ENCODE results near the gene MDM2. TPM values are rescaled to one million over a fixed set of nuclear protein-coding genes. Genes with fewer than 3 reads are reported as not detected.
A peak's percentile ranks its signal among the peaks of the same experiment; 100 is the strongest.
"Not testable (repeated sequence)": the region's sequence is repeated elsewhere in the genome, so short reads cannot be mapped to it uniquely, and the experiment has no call there.

MDM2 gene
- total RNA-seq, 1 experiment from 2014 or later = 24.2 TPM

DNA sequence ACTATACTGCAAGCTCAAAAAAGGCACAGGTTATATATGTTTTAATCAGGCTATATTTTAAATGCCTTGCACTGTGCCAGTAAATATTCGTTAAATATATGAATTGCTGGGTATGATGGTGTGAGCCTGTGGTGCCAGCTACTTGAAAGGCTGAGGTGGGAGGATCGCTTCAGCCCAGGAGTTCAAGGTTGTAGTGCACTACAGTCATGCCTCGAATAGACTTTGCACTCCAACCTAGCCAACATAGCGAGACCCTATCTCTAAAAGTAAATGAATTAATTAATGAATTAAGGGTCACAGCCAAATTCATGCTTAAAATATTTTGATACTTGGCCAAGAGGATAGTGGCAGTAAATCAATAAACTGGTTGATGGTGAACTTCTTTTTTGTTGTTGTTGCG lies 22.2 kb upstream of the MDM2 start:
- DNase-seq (ENCODE audit: low read depth) = no peak

DNA sequence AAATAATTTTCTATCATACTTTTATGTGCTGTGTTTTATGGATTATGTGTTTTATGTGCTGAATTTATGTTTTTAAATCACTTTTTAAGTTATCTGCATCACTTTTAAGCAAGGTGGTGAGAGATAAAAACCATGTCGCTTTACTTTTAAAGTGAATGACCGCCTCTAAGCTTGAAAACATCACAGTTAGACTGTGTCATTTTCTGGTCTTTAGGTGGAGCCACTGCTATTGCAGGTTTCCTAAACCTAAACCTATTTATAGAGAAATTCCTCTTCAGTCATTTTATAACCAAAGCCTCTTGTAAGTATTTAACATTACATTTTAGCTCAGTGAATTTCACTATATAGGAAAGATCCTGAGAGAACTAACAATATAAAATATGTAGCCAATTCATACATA lies 21.0 kb upstream of the MDM2 start:
- DNase-seq (ENCODE audit: low read depth) = no peak

DNA sequence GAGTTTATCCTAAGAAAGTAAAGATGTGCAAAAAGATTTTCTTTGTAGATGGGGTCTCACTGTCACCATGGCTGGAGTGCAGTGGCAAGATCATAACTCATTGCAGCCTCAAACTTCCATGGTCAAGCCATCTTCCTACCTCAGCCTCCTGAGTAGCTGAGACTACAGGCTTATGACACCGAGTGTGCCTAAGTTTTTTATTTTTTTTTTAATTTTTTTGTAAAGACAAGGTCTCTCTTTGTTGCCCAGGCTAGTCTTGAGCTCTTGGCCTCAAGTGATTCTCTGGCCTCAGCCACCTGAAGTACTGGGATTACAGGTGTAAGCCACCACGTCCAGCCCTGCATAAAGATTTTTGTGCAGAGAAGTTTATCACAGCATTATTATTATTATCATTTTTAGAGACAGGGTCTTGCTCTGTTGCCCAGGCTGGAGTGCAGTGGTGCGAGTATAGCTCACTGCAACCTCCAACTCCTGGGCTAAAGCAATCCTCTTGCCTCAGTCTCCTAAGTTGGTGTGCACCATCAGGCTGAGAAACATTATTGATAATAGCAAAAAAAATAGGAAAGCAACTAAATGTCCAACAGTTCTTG lies 19.3 kb upstream of the MDM2 start:
- no peak for DNase-seq (ENCODE audit: low read depth)

DNA sequence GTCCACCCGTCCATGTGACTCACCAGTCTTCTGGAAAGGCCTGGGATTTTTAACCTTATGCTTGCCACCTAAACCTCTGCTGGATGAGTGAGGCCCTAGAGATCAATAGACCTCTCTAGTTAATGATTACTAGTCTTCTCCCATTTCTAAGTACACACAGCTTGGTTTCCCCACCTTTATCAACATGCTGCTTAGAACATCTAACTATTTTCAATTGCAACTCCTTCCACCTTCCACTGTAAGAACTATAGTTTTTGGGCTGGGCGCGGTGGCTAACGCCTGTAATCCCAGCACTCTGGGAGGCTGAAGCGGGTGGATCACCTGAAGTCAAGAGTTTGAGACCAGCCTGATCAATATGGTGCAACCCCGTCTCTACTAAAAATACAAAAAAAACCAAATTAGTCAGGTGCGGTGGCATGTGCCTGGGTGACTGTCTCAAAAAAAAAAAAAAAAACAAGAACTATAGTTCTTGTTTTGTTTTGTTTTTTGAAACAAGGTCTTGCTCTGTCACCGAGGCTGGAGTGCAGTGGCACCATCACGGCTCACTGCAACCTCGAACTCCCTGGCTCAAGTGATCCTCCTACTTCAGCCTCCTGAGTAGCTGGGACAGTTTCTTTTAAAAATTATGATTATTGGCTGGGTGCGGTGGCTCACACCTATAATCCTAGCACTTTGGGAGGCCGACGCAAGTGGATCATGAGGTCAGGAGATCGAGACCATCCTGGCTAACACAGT lies 18.7 kb upstream of the MDM2 start:
- DNase-seq (ENCODE audit: low read depth) = no peak

GRCh38 chr12:68790081-68790951 lies 17.7 kb upstream of the MDM2 start:
- no peak for DNase-seq (ENCODE audit: low read depth)

DNA sequence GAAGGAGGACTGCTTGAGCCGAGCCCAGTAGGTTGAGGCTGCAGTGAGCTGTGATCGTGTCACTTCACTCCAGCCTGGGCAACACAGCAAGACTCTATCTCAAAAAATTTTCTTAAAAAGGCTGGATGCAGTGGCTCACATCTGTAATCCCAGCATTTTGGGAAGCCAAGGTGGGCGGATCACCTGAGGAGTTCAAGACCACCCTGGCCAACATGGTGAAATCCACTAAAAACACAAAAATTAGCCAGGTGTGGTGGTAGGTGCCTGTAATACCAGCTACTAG lies 17.1 kb upstream of the MDM2 start:
- DNase-seq (ENCODE audit: low read depth) = no peak

- no peak for DNase-seq (ENCODE audit: low read depth)
These were observed 16.0 kb upstream of the MDM2 start for GRCh38 chr12:68791897-68792481.

DNA sequence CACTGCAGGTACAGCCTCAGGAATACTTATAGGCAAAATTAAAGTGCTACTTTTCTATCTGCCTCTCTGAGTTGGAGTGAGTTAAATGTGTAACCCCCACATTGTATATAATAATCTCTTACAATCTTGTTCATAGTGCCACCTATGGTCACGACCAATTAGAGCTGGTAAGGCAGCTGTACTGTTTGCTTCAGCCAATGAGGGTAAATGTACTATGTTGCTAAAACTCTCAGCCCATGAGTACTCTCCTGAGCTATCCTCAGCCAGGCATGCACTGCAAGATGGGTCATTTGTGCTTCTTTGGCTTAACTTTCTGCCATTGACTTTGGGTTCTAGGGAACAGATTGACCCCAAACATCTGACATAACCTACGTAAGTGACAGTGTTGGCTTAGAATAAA lies 15.0 kb upstream of the MDM2 start:
- peak; percentile 50 for DNase-seq (ENCODE audit: low read depth)

DNA sequence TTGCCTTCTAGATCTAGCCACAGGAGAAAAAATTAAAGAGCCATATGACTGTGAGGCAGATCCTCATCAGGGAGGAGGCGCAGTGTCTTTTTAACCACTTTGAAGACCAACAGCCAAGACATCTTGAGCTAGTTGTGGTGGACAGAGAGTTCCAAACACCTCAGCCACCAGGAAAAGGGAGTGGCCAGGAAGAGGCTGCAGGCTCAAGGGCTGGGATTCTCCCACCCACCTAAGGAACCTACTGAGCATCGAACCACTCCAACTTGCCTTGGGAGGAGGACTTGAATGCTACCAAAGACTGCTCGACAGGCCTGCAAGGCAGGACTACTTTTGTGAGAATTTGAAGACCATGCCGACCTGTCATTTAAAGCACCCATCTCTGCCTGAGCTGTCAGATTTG lies 14.5 kb upstream of the MDM2 start:
- no peak for DNase-seq (ENCODE audit: low read depth)

DNA sequence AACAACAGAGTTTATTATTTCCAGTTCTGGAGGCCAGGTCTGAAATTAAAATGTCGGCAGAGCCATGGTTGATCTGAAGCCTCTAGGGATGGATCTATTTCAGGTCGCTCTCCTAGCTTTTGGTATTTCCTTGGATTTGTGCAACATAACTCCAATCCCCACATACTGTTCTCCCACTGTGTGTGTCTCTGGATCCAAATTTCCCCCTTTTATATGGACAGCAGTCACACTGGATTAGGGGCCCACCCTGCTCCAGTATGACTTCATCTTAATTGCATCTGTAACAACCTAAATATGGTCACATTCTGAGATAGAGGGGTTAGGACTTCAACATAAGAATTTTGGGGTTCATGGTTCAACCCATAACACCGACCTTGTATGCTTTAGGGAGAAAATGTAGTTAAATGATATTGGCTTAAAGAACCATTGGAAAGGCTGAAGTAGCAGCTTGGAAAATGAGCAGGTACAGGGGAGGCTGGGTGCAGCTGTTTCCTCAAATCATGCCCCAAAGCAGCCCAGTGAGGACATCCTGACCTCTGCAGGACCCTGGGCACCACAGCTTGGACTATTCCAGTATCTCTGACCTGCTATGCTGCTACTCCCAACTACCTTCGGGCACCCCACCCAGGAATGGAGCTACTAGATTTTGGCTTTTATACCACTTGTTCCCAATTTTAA lies 13.9 kb upstream of the MDM2 start:
- DNase-seq (ENCODE audit: low read depth) = no peak

- DNase-seq (ENCODE audit: low read depth) = peak; percentile 32
These were observed 13.2 kb upstream of the MDM2 start for GRCh38 chr12:68794653-68795251.

DNA sequence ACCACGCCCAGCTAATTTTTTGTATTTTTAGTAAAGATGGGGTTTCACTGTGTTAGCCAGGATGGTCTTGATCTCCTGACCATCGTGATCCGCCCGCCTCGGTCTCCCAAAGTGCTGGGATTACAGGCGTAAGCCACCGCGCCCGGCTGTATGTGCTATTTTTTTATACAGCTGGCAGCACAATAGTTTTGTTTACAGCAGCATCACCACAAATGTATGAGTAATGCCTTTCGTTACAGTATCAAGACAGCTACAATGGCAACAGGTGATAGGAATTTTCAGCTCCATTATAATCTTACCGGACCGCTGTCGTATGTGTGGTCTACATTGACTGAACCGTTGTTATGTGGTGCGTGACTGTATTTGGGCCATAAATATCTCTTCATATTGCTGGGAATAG lies 11.6 kb upstream of the MDM2 start:
- DNase-seq (ENCODE audit: low read depth) = no peak

- no peak for DNase-seq (ENCODE audit: low read depth)
These were observed 9.1 kb upstream of the MDM2 start for GRCh38 chr12:68798882-68799234.

GRCh38 chr12:68800294-68800693 lies 7.7 kb upstream of the MDM2 start:
- no peak for DNase-seq (ENCODE audit: low read depth)

DNA sequence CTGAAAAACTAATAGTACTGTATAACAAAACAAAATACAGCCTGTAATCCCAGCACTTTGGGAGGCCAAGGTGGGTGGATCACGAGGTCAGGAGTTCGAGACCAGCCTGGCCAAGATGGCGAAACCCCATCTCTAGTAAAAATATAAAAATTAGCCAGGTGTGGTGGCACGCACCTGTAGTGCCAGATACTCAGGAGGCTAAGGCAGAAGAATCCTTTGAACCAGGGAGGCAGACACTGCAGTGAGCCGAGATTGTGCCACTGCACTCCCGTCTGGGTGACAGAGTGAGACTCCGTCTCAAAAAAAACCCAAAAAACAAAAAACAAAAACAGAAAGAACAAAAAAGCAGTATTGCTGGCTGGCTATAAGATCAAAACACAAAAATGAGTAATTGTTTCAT lies 6.9 kb upstream of the MDM2 start:
- DNase-seq (ENCODE audit: low read depth) = not testable (repeated sequence)

GRCh38 chr12:68802372-68802745 lies 5.6 kb upstream of the MDM2 start:
- not testable (repeated sequence) for DNase-seq (ENCODE audit: low read depth)

GRCh38 chr12:68802911-68803651 lies 4.9 kb upstream of the MDM2 start:
- not testable (repeated sequence) for DNase-seq (ENCODE audit: low read depth)

DNA sequence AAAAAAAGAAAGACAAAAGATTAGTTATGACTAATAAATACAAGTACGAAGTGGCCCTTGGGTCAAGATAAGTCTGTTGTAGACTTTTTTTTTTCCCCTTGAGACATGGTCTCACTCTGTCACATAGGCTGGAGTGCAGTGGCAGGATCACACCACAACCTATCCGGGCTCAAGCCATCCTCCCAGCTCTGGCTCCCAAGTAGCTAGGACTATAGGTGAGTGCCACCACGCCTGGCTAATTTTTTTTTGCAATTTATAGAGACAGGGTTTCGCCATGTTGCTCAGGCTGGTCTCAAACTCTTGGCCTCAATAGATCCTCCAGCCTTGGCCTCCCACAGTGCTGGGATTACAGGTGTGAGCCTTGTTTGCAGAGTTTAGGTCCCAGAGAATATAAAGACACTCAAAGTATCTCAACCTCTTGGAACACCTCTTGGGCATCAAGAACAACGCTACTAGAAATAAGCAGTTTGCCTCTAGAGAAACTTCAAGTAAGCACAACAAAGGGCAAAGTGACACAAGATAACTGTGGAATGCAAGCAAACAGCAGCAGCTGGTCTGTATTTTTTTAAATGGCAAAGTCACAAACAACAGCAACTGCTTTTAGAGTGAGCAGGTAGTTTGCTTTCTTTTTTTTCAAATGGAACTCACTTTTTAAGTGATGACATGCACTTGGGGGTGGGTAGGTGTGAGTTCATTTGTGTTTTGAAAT lies 3.9 kb upstream of the MDM2 start:
- DNase-seq (ENCODE audit: low read depth) = no peak

GRCh38 chr12:68804657-68805591 lies 3.1 kb upstream of the MDM2 start:
- DNase-seq (ENCODE audit: low read depth) = no peak
